Measurements from ENCODE around the gene MRPS9. TPM values are rescaled to one million over a fixed set of nuclear protein-coding genes. Genes with fewer than 3 reads are reported as not detected.

The MRPS9 gene
- polyA plus RNA-seq, 3 donors from 2014 or later: 17.1 to 32.0 (median 20.2) TPM

- peaks cover 15 to 49% of the 10 kb centered on the region in 2 donors for H3K4me1 Mint-ChIP-seq
- no peak for DNase-seq
- H3K4me3 Mint-ChIP-seq: no peak overlapping the region
- H3K36me3 Mint-ChIP-seq: peaks cover 8 to 12% (median 9%) of the 10 kb centered on the region in 3 donors
- H3K9me3 Mint-ChIP-seq: no peaks in the 10 kb centered on the region
- peaks cover 0 to 5% (median 2%) of the 10 kb centered on the region in 3 donors for H3K27me3 Mint-ChIP-seq (ENCODE audit: low read depth in 3 of 3)
- peak overlapping the region in 3 of 6 donors; percentile 3 to 8 (median 8) for H3K27ac Mint-ChIP-seq
Observed at GRCh38 chr2:105062158-105062557, 24.3 kb downstream of the MRPS9 start.

DNA sequence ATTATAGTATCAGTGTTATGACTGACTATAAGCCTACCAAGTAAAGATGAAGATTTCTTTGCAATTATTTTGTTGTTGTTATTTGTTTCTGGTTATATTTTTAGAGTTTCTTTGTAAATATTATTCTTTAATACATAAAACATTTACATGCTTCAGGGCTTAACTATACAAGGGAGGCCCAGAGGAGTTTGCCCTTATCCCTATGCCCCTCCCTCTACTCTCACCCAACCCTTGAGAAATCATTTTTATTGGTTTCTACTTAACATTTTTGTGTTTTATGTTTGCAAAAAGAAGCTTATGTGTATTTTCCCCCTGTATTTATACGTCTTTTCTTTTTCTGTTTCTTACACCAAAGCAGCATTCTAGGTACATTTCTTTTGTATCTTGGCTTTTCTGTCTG lies 30.5 kb downstream of the MRPS9 start:
- Mint-ChIP-seq H3K4me3 (peak overlapping the region in 1 of 5 donors; percentile 38), H3K27me3 (ENCODE audit: low read depth in 3 of 3) (peaks cover 0 to 5% (median 2%) of the 10 kb centered on the region in 3 donors), H3K27ac (peak overlapping the region in 5 of 6 donors; percentile 12 to 94 (median 81)), H3K36me3 (peaks cover 0 to 13% (median 0%) of the 10 kb centered on the region in 3 donors), H3K4me1 (peaks cover 52 to 90% of the 10 kb centered on the region in 2 donors), H3K9me3 (no peaks in the 10 kb centered on the region)
- DNase-seq: no peak

DNA sequence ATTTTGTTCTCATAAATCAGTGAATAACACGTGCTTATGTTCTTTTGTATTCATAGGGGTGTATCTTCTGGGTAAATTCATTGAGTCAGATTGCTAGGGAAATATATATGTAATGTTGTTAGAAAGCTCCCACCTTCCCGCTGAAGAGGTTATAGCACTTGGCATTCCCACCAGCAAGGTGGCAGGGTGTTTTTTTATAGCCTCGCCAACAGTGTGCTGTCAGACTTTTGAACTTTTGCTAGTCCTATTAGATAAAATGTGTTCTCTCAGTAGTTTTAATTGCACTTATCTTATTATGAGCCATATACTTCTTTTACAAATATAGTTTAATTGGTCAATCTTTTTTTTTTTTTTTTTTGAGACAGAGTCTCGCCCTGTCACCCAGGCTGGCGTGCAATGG lies 31.0 kb downstream of the MRPS9 start:
- peaks cover 57 to 92% of the 10 kb centered on the region in 2 donors for H3K4me1 Mint-ChIP-seq
- H3K4me3 Mint-ChIP-seq: peak overlapping the region in 1 of 5 donors; percentile 38
- peaks cover 0 to 13% (median 0%) of the 10 kb centered on the region in 3 donors for H3K36me3 Mint-ChIP-seq
- DNase-seq: no peak
- peak overlapping the region in 5 of 6 donors; percentile 12 to 94 (median 81) for H3K27ac Mint-ChIP-seq
- peaks cover 0 to 5% (median 2%) of the 10 kb centered on the region in 3 donors for H3K27me3 Mint-ChIP-seq (ENCODE audit: low read depth in 3 of 3)
- no peaks in the 10 kb centered on the region for H3K9me3 Mint-ChIP-seq

GRCh38 chr2:105070010-105070865 lies 32.4 kb downstream of the MRPS9 start:
- Mint-ChIP-seq H3K27ac (peak overlapping the region; percentile 88 to 95 (median 93)), H3K36me3 (peaks cover 0 to 10% (median 0%) of the 10 kb centered on the region in 3 donors), H3K4me3 (peak overlapping the region; percentile 32 to 87 (median 75)), H3K27me3 (ENCODE audit: low read depth in 3 of 3) (peaks cover 0 to 2% (median 2%) of the 10 kb centered on the region in 3 donors), H3K4me1 (peaks cover 68 to 92% of the 10 kb centered on the region in 2 donors), H3K9me3 (no peaks in the 10 kb centered on the region)
- peak in 2 of 3 donors; percentile 16 to 25 for DNase-seq

DNA sequence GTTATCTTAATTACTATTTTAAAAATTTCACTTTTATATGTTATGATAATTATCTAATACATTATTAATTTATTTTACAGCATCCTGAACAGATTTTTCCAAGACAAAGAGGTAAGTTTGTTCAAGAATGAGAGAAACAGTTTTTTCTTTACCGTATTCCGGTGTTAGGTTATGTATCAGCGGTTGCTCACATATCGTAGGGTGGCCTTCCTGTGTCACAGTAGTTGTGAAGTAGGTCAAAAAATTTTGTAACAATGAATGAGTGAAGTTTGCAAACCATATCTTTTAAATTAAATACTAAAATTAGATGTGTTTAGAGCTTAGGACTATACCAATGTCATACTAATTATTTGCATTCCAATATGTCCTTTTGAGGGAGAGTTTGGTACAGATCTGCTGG lies 33.5 kb downstream of the MRPS9 start:
- peak; percentile 59 to 69 (median 62) for DNase-seq
- H3K4me1 Mint-ChIP-seq: peaks cover 66 to 92% of the 10 kb centered on the region in 2 donors
- H3K27ac Mint-ChIP-seq: peak overlapping the region; percentile 87 to 95 (median 92)
- H3K36me3 Mint-ChIP-seq: peaks cover 0 to 12% (median 0%) of the 10 kb centered on the region in 3 donors
- H3K4me3 Mint-ChIP-seq: peak overlapping the region; percentile 57 to 87 (median 78)
- H3K9me3 Mint-ChIP-seq: no peaks in the 10 kb centered on the region
- H3K27me3 Mint-ChIP-seq (ENCODE audit: low read depth in 3 of 3): peaks cover 0 to 2% (median 2%) of the 10 kb centered on the region in 3 donors

DNA sequence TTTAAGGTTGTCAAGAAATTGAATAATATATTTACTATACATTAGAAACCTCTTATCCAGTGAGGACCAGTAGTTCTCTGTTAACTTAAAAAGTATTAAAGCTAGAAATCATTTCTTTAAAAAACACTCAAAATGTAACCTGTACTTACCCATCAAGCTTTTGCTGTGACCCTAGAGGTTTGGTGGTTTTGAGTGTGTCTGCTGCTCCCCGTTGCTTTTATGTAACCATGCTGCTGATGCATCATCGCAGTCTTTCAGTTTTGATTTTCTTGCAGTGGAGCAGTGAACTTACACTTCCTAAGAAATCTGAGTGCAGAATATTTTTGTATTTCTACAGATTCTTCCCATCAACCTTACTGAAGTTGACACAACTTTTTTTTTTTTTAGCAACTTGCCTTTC lies 34.2 kb downstream of the MRPS9 start:
- H3K27ac Mint-ChIP-seq: peak overlapping the region; percentile 73 to 95 (median 92)
- peak; percentile 69 to 79 (median 77) for DNase-seq

DNA sequence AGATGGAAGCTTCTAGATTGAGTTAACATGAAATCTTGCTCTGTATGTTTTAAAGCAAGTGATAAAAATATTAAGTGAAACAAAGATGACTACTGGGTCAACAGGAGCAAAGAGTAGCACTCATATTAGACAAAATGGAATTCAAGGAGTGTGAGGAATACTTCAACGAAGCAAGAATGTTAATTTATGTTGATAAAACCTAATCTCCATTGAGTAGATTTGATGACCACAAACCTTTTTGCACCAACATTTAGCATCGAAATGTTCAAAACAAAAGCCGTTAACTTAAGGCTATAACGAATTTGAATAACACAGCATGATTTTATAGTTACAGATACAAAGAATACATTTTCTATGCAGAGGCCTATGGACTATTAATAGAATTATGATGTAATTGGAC lies 35.7 kb downstream of the MRPS9 start:
- H3K27ac Mint-ChIP-seq: peak overlapping the region; percentile 58 to 94 (median 84)
- no peak for DNase-seq
- H3K4me1 Mint-ChIP-seq: peaks cover 61 to 78% of the 10 kb centered on the region in 2 donors
- H3K27me3 Mint-ChIP-seq (ENCODE audit: low read depth in 3 of 3): peaks cover 0 to 2% (median 0%) of the 10 kb centered on the region in 3 donors
- no peaks in the 10 kb centered on the region for H3K9me3 Mint-ChIP-seq
- H3K4me3 Mint-ChIP-seq: no peak overlapping the region
- H3K36me3 Mint-ChIP-seq: peaks cover 0 to 14% (median 8%) of the 10 kb centered on the region in 3 donors

More for the DNA sequence above, 34.2 kb downstream of the MRPS9 start:
- Mint-ChIP-seq H3K36me3 (peaks cover 0 to 16% (median under 1%) of the 10 kb centered on the region in 3 donors), H3K9me3 (no peaks in the 10 kb centered on the region), H3K4me1 (peaks cover 66 to 89% of the 10 kb centered on the region in 2 donors), H3K27me3 (ENCODE audit: low read depth in 3 of 3) (peaks cover 0 to 2% (median 0%) of the 10 kb centered on the region in 3 donors), H3K4me3 (peak overlapping the region; percentile 57 to 87 (median 78))

GRCh38 chr2:105076121-105076520 lies 38.3 kb downstream of the MRPS9 start:
- Mint-ChIP-seq H3K9me3 (no peaks in the 10 kb centered on the region), H3K27me3 (ENCODE audit: low read depth in 3 of 3) (peaks cover 0 to 2% (median 0%) of the 10 kb centered on the region in 3 donors), H3K36me3 (peaks cover 4 to 18% (median 15%) of the 10 kb centered on the region in 3 donors), H3K4me3 (no peak overlapping the region), H3K4me1 (peaks cover 40 to 55% of the 10 kb centered on the region in 2 donors), H3K27ac (peak overlapping the region in 5 of 6 donors; percentile 17 to 94 (median 41))
- DNase-seq: no peak

GRCh38 chr2:105078906-105079495 lies 41.1 kb downstream of the MRPS9 start:
- peaks cover 15 to 32% (median 31%) of the 10 kb centered on the region in 3 donors for H3K36me3 Mint-ChIP-seq
- H3K9me3 Mint-ChIP-seq: no peaks in the 10 kb centered on the region
- no peak overlapping the region for H3K27ac Mint-ChIP-seq
- no peak for DNase-seq
- H3K27me3 Mint-ChIP-seq (ENCODE audit: low read depth in 3 of 3): peaks cover 0 to 2% (median 0%) of the 10 kb centered on the region in 3 donors
- peaks cover 17 to 26% of the 10 kb centered on the region in 2 donors for H3K4me1 Mint-ChIP-seq
- no peak overlapping the region for H3K4me3 Mint-ChIP-seq

GRCh38 chr2:105080461-105080860 lies 42.6 kb downstream of the MRPS9 start:
- Mint-ChIP-seq H3K4me1 (peaks cover 3 to 12% of the 10 kb centered on the region in 2 donors), H3K9me3 (no peaks in the 10 kb centered on the region), H3K36me3 (peaks cover 15 to 32% (median 31%) of the 10 kb centered on the region in 3 donors), H3K27me3 (ENCODE audit: low read depth in 3 of 3) (peaks cover 0 to 2% (median 0%) of the 10 kb centered on the region in 3 donors), H3K4me3 (no peak overlapping the region), H3K27ac (no peak overlapping the region)
- no peak for DNase-seq

DNA sequence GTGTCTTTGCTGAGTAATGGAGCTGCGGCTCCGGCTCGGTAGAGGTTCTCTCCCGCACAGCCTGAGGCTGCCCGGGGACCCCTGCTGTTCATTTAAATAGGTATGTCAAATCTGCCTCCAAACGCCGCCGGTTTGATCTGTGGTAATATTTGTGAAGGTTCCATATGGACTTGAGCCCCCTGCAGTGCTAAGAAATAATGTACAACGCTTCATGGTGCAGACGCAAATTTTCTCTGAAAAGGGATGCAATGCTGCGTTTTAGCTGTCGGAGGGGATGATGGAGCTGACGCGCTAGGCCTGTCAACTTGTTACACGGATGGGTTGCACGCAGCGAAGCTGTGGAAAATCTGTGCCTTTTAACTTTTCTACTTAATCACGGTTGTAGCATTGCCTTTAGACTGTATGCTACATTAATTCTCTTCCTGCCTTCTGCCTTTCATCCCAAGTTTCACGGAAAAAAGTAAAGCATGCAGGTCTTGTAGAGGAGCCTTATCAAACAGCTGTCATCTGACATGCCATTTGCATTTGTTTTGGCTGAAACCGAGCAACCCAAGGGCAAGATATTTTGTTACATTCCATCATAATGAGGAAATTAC lies 43.2 kb downstream of the MRPS9 start:
- Mint-ChIP-seq H3K27ac (no peak overlapping the region), H3K4me1 (peaks cover 0 to 5% of the 10 kb centered on the region in 2 donors), H3K36me3 (peaks cover 15 to 32% (median 31%) of the 10 kb centered on the region in 3 donors), H3K4me3 (no peak overlapping the region), H3K27me3 (ENCODE audit: low read depth in 3 of 3) (peaks cover 0 to 2% (median 0%) of the 10 kb centered on the region in 3 donors), H3K9me3 (no peaks in the 10 kb centered on the region)
- no peak for DNase-seq

DNA sequence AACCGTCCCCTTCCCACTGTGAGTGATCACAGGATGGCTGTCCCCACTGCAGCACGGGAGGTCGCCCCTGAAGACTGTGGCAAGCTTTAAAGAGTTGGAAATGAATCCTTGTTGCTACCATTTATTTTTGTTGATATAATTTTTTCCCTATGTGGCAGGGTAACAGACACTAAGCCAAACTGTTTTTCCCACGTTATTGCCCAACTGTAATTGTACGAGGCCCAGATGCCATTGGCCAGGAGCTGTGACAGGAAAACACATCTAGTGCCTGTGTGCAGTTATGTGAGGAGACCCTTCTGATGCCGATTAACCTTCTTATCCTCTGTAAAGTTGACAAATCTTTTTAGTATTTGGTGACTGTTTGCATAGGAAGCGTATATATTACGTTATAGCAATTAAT lies 44.2 kb downstream of the MRPS9 start:
- Mint-ChIP-seq H3K36me3 (peaks cover 15 to 31% (median 25%) of the 10 kb centered on the region in 3 donors), H3K4me3 (no peak overlapping the region), H3K27ac (no peak overlapping the region), H3K4me1 (peaks cover 6 to 7% of the 10 kb centered on the region in 2 donors), H3K9me3 (no peaks in the 10 kb centered on the region), H3K27me3 (ENCODE audit: low read depth in 3 of 3) (peaks cover 0 to 2% (median 0%) of the 10 kb centered on the region in 3 donors)
- DNase-seq: no peak

- Mint-ChIP-seq H3K36me3 (peaks cover 16 to 22% (median 17%) of the 10 kb centered on the region in 3 donors), H3K27me3 (ENCODE audit: low read depth in 3 of 3) (peaks cover 0 to 2% (median 0%) of the 10 kb centered on the region in 3 donors), H3K4me1 (peaks cover 14 to 16% of the 10 kb centered on the region in 2 donors), H3K27ac (no peak overlapping the region), H3K9me3 (no peaks in the 10 kb centered on the region), H3K4me3 (no peak overlapping the region)
- DNase-seq: no peak
Observed at GRCh38 chr2:105085525-105085924, 47.7 kb downstream of the MRPS9 start.
